LNCAP (cell line): ENCODE measurements around the gene ISM2.

ENCODE experiments used
- TF ChIP-seq, protein P1 (sequence below): fragments of 450-650 bp; IDR thresholded peaks from 2 replicates; pipeline ENCODE4 v1.5.1; 2017; ENCODE audit warnings: mild to moderate bottlenecking

The ISM2 gene

GRCh38 chr14:77457522-77458248 lies 40.9 kb downstream of the ISM2 start, which contains the start of the genes AHSA1 and VIPAS39:
AHSA1 (plus strand) TSS chr14:77458093; CDS start chr14:77458190, 97 bp downstream.
VIPAS39 (minus strand) TSS chr14:77457601; CDS start chr14:77454102, 3,499 bp downstream.
- TF ChIP-seq, protein P1, sequence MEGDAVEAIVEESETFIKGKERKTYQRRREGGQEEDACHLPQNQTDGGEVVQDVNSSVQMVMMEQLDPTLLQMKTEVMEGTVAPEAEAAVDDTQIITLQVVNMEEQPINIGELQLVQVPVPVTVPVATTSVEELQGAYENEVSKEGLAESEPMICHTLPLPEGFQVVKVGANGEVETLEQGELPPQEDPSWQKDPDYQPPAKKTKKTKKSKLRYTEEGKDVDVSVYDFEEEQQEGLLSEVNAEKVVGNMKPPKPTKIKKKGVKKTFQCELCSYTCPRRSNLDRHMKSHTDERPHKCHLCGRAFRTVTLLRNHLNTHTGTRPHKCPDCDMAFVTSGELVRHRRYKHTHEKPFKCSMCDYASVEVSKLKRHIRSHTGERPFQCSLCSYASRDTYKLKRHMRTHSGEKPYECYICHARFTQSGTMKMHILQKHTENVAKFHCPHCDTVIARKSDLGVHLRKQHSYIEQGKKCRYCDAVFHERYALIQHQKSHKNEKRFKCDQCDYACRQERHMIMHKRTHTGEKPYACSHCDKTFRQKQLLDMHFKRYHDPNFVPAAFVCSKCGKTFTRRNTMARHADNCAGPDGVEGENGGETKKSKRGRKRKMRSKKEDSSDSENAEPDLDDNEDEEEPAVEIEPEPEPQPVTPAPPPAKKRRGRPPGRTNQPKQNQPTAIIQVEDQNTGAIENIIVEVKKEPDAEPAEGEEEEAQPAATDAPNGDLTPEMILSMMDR: no peak

DNA sequence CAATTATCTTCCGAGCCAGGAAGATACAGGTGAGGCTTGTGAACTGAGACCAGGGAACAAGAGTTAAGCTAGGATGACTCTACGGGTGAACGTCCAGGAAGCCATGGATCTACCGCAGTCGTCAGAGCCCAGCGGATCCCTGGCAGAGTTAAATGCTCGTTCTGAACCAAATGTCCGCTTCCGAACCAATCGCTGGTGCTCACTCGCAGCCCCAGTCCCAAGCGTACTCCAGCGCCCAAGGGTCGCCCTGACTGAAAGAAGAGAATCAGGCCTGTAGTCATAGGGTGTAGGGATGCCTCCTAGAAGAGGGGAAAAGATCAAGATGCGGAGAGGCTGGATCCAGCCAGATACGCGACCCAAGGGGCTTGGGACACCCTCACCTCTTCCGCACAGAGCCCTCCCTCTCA lies 41.5 kb downstream of the ISM2 start:
- TF ChIP-seq, protein P1: no peak

- TF ChIP-seq, protein P1: no peak
Observed at GRCh38 chr14:77455966-77456640, 42.5 kb downstream of the ISM2 start.

DNA sequence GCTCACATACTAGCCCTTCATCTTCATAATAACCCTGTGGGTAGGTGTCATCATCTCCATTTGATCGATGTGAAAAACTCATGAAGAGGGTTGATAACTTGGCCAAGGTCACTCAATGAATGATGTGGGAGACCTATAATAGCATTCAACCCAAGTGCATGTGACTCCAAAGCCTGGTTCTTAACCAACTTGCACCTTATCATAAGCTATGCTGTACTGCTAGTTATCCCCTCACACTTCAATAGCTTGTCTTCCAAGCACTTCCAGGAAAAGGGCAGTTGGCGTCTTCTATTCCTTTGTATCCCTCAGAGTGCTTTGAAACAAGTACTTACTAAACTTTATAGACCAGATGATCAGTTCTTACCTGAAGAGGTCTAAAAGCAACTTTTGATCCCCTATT lies 56.4 kb downstream of the ISM2 start:
- TF ChIP-seq, protein P1: no peak

DNA sequence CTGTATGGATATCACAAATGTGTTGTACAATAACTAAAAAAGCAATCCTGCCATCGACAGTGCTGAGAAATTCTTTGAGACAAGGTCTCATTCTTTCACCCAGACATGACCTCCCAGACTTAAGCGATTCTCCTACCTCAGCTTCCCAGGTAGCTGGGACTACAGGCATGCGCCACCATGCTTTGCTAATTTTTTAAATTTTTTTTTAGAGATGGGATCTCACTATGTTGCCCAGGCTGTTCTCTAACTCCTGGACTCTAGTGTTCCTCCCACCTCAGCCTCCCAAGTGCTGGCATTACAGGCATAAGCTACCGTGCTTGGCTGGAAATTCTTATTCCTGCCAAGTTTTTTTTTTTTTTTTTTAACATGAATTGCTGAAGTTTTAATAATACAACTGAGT lies 58.8 kb downstream of the ISM2 start:
- TF ChIP-seq, protein P1: no peak

DNA sequence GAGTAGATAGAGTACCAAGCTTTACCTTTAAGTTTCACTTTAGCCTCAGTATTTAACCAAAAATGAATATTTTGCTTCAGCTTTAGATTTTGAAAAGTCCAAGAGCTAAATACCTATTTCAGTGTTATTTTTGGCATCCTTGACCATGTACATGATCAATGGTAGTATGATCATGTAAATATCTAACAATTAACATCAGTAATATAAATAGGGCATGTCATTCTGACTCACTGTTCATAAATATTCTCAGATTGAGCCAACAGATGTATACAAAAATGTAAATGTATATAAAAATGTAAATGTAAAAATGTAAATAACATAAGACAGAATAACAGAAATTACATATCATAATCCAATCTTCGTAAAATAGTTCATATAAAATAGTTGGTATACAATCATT lies 60.0 kb downstream of the ISM2 start:
- TF ChIP-seq, protein P1: no peak

- TF ChIP-seq, protein P1: no peak
Observed at GRCh38 chr14:77436042-77436441, 62.6 kb downstream of the ISM2 start.
